GM15510 (cell line): ENCODE data around the gene CYP24A1.

ENCODE experiments used
- POLR2A ChIP-seq: IDR thresholded peaks from 3 replicates; pipeline ENCODE4 v1.6.1; 2011; ENCODE audit warnings: borderline replicate concordance; ENCODE audit not compliant: insufficient read length; ENCODE audit errors: extremely low read depth

The CYP24A1 gene

GRCh38 chr20:54140927-54141566 is 32.7 kb downstream of the CYP24A1 start:
- TF ChIP-seq POLR2A: no peak

GRCh38 chr20:54140486-54140885 is 33.3 kb downstream of the CYP24A1 start:
- no peak for TF ChIP-seq POLR2A

- no peak for TF ChIP-seq POLR2A
These were observed 33.7 kb downstream of the CYP24A1 start for GRCh38 chr20:54140067-54140466.

GRCh38 chr20:54139188-54139587 is 34.6 kb downstream of the CYP24A1 start:
- no peak for TF ChIP-seq POLR2A

- no peak for TF ChIP-seq POLR2A
These were observed 35.4 kb downstream of the CYP24A1 start for GRCh38 chr20:54138427-54138826.

- TF ChIP-seq POLR2A: no peak
These were observed 36.7 kb downstream of the CYP24A1 start for GRCh38 chr20:54137115-54137514.

GRCh38 chr20:54134445-54135220 is 39.2 kb downstream of the CYP24A1 start:
- no peak for TF ChIP-seq POLR2A

- no peak for TF ChIP-seq POLR2A
These were observed 40.1 kb downstream of the CYP24A1 start for GRCh38 chr20:54133434-54134427.

GRCh38 chr20:54132612-54133433 is 41.0 kb downstream of the CYP24A1 start:
- no peak for TF ChIP-seq POLR2A

- TF ChIP-seq POLR2A: no peak
These were observed 41.8 kb downstream of the CYP24A1 start for GRCh38 chr20:54131675-54132611.

GRCh38 chr20:54129350-54129749 is 44.4 kb downstream of the CYP24A1 start:
- no peak for TF ChIP-seq POLR2A

- TF ChIP-seq POLR2A: no peak
These were observed 45.8 kb downstream of the CYP24A1 start for GRCh38 chr20:54127855-54128574.
